NB4 (cell line): ENCODE results near the gene SH3BP1.

Experiments used
- POLR2A ChIP-seq: IDR thresholded peaks from 2 replicates; pipeline ENCODE4 v1.6.1; 2011; ENCODE audit warnings: mild to moderate bottlenecking; ENCODE audit not compliant: insufficient read length; ENCODE audit errors: extremely low read depth
- TF ChIP-seq, protein P1 (sequence below): IDR thresholded peaks from one replicate; pipeline ENCODE4 v1.5.1; 2012; ENCODE audit warnings: low read depth, low read length
- TF ChIP-seq, protein P2 (sequence below): IDR thresholded peaks from 2 replicates; pipeline ENCODE4 v1.6.1; 2011; ENCODE audit warnings: low read depth, low read length

DNA sequence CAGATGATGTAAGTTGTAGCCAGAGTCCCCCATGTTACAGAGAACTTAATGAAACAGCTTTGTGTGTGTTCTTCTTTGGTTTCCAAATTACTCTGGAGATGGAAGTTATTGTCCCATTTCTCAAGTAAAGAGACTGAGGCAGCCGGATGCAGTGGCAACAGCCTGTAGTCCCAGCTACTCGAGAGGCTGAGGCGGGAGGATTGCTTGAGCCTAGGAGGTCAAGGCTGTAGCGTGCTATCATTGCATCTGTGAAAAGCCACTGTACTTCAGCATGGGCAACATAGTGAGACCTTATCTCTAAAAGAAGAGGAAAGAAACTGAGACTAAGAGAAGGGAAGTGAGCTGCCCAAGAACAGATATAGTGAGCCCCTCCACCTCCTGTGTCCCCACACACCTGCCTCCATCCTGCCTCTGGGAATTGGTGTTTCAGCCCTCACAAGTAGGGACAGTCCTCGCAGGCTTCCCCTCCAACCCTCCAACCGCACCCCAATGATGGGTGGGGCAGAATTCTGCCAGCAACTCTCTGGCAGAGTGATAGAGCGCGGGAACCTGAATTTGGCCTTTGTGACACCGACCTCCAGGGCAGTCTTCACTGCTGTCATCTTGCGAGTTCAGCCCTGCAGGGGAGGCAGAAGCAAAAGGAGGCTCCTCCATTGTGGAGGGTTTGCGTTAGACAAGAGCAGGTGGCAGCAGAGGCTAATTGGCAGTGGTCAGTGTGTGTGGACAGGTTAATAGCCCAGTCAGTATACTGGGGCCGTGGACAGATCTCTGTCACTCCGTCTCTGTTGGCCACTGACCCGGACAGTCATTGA is 20.6 kb downstream of the SH3BP1 start:
- TF ChIP-seq POLR2A = no peak
- TF ChIP-seq, protein P1, sequence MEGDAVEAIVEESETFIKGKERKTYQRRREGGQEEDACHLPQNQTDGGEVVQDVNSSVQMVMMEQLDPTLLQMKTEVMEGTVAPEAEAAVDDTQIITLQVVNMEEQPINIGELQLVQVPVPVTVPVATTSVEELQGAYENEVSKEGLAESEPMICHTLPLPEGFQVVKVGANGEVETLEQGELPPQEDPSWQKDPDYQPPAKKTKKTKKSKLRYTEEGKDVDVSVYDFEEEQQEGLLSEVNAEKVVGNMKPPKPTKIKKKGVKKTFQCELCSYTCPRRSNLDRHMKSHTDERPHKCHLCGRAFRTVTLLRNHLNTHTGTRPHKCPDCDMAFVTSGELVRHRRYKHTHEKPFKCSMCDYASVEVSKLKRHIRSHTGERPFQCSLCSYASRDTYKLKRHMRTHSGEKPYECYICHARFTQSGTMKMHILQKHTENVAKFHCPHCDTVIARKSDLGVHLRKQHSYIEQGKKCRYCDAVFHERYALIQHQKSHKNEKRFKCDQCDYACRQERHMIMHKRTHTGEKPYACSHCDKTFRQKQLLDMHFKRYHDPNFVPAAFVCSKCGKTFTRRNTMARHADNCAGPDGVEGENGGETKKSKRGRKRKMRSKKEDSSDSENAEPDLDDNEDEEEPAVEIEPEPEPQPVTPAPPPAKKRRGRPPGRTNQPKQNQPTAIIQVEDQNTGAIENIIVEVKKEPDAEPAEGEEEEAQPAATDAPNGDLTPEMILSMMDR = no peak
- TF ChIP-seq, protein P2, sequence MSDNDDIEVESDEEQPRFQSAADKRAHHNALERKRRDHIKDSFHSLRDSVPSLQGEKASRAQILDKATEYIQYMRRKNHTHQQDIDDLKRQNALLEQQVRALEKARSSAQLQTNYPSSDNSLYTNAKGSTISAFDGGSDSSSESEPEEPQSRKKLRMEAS = no peak
